Measurements from ENCODE around the gene TPK1. TPM values are rescaled to one million over a fixed set of nuclear protein-coding genes. Genes with fewer than 3 reads are reported as not detected.

Gene TPK1
- total and polyA plus RNA-seq, 2 of the 8 experiments (the other 6 are each of a cell fraction or from before 2014, with no cell fraction given) = 1.9 to 2.7 TPM

DNA sequence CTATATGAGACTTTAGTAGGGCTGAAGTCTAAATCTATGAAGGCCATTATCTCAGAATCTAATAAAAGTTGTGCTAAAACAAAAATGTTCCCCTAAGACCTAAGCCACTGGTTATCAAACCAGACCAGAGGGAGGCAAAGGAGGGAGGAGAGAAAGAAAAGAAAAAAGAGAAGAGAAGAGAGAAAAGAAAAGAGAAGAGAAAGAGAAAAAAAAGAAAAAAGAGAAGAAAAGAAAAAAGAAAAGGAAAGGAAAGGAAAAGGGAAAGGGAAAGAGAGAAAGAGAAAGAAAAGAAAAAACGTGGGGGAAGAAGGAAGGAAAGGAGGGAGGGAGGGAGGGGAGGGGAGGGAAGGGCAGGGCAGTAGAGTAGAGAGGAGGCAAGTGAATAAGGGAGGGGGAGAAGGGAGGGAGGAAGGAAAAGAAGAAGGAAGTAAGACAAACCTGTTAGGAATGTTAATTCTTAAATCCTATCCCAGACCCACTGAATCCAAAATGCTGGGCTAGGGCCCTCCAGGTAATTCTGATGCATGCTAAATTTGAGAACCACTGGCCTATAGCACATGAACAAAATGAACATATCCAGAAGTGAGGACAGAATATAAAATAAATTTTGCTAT is 98.9 kb downstream of the TPK1 start:
- H2AK5ac ChIP-seq (ENCODE audit: low read depth, low read length) = no peak overlapping the region
- no peak for FAIRE-seq
- CTCF ChIA-PET (ENCODE audit: partially characterized antibody) = interaction anchor here (1.0 to 5.9 kb wide), 2 partner anchors 13 to 50 kb away, joined by 7 to 30 read pairs; no protein-coding TSS in a partner anchor

More for the DNA sequence above, 98.9 kb downstream of the TPK1 start:
- POLR2A ChIA-PET (ENCODE audit: partially characterized antibody) = no interaction called here
- Histone ChIP-seq H3K4ac (replicated peaks; ENCODE audit: insufficient read length, low read depth, low read length) (no peak overlapping the region), H2BK120ac (replicated peaks; ENCODE audit: low read depth, low read length) (no peak overlapping the region), H2BK15ac (ENCODE audit: low read length) (no peak overlapping the region), H3K56ac (replicated peaks; ENCODE audit: insufficient read length, low read depth, low read length) (no peak overlapping the region), H2BK20ac (ENCODE audit: low read length) (no peak overlapping the region), H2BK12ac (ENCODE audit: low read depth, low read length) (no peak overlapping the region), H3K9me3 (ENCODE audit: insufficient read depth in 2 of 2, low read depth in 1 of 2, low read length in 1 of 2) (no peaks in the 10 kb centered on the region), H3K36me3 (ENCODE audit: control insufficient read depth in 2 of 4, insufficient read depth in 4 of 4, low read length in 3 of 4) (no peaks in the 10 kb centered on the region), H3K18ac (ENCODE audit: extremely low read depth, low read length) (no peak overlapping the region), H4K20me1 (replicated peaks in 1 of 2; ENCODE audit: control insufficient read depth in 1 of 2, insufficient read depth in 2 of 2, low read length in 2 of 2) (no peaks in the 10 kb centered on the region), H3K4me3 (ENCODE audit: extremely low read depth in 1 of 4, insufficient read depth in 2 of 4, low read depth in 3 of 4, low read length in 4 of 4) (no peak overlapping the region), H3K23ac (ENCODE audit: insufficient read length) (no peak overlapping the region), H2AFZ (ENCODE audit: low read length) (no peak overlapping the region), H3K23me2 (ENCODE audit: low read depth, low read length) (no peaks in the 10 kb centered on the region), H4K5ac (ENCODE audit: insufficient read length, low read depth, low read length) (no peak overlapping the region), H3K79me2 (ENCODE audit: control insufficient read depth in 1 of 2, insufficient read depth in 2 of 2, low read length in 2 of 2) (no peaks in the 10 kb centered on the region), H4K91ac (replicated peaks; ENCODE audit: insufficient read length, low read length) (no peak overlapping the region), H3K14ac (ENCODE audit: insufficient read length) (no peak overlapping the region), H3K4me1 (replicated peaks in 1 of 4; ENCODE audit: control insufficient read depth in 3 of 4, insufficient read depth in 4 of 4, low read length in 3 of 4) (no peaks in the 10 kb centered on the region), H3K4me2 (ENCODE audit: insufficient read depth in 1 of 2, low read depth in 2 of 2, low read length in 2 of 2) (no peak overlapping the region), H3K27me3 (replicated peaks in 1 of 4; ENCODE audit: control insufficient read depth in 3 of 4, extremely low read depth in 1 of 4, insufficient read depth in 3 of 4, low read length in 3 of 4) (no peaks in the 10 kb centered on the region), H3K9ac (replicated peaks in 1 of 4; ENCODE audit: extremely low read depth in 1 of 4, low read depth in 3 of 4, low read length in 3 of 4) (no peak overlapping the region), H4K8ac (ENCODE audit: extremely low read depth, insufficient read depth, low read length) (no peak overlapping the region), H2BK5ac (ENCODE audit: low read depth, low read length) (no peak overlapping the region), H3K27ac (ENCODE audit: low read depth, low read length) (no peak overlapping the region), H3K79me1 (ENCODE audit: low read depth, low read length) (no peaks in the 10 kb centered on the region)
- DNase-seq (ENCODE audit: low read depth in 1 of 2, low spot score in 2 of 2) = no peak
- WGBS, 2 experiments (ENCODE audit: extremely low coverage in 1 of 2, insufficient coverage in 1 of 2, insufficient read length in 1 of 2, insufficient replicate concordance in 2 of 2, low coverage in 1 of 2, low lambda C conversion rate in 2 of 2, missing lambda C conversion rate in 1 of 2) = 0% methylated on average over 1 of the region's 1 CpG; no CpG with 5 or more reads in 1 of the 2 experiments
- TF ChIP-seq CREB1 (IDR thresholded peaks at IDR 0.05) (no peak), NRF1 (IDR thresholded peaks at IDR 0.05; ENCODE audit: low read depth, low read length) (no peak), CHD1 (IDR thresholded peaks at IDR 0.05; ENCODE audit: low read depth, low read length) (no peak), RBBP5 (IDR thresholded peaks at IDR 0.05; ENCODE audit: borderline replicate concordance, low read depth, low read length) (no peak), KDM5A (IDR thresholded peaks at IDR 0.05; ENCODE audit: low read length) (no peak), SIX5 (IDR thresholded peaks at IDR 0.05; ENCODE audit: low read depth, low read length) (no peak), POU5F1 (IDR thresholded peaks at IDR 0.05; ENCODE audit: low read depth, low read length) (no peak), TAF7 (optimal IDR thresholded peaks at IDR 0.05; ENCODE audit: borderline replicate concordance, low read depth, low read length) (no peak)
- TF ChIP-seq, protein P1, sequence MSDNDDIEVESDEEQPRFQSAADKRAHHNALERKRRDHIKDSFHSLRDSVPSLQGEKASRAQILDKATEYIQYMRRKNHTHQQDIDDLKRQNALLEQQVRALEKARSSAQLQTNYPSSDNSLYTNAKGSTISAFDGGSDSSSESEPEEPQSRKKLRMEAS (IDR thresholded peaks at IDR 0.05) = no peak
- TF ChIP-seq, protein P2, sequence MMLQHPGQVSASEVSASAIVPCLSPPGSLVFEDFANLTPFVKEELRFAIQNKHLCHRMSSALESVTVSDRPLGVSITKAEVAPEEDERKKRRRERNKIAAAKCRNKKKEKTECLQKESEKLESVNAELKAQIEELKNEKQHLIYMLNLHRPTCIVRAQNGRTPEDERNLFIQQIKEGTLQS (IDR thresholded peaks at IDR 0.05; ENCODE audit: insufficient read depth, low read depth, low read length) = no peak

Data from H1 (cell line).